T-helper 2 cell treated with Interferon-gamma antibody and Interleukin-4, amounts not matched to agents 5 μg/mL and 100 μg/mL, for 36 hours (primary cell): ENCODE data around the gene RASEF.
"Not testable (repeated sequence)": the region's sequence is repeated elsewhere in the genome, so short reads cannot be mapped to it uniquely, and the experiment has no call there.

Experiments
- DNase-seq: peaks from one replicate; pipeline ENCODE4 v3.0.0; 2021; ENCODE audit warnings: low spot score
- H3K27ac Mint-ChIP-seq: one replicate; pipeline ENCODE4 v1.8.0; 2021; ENCODE audit warnings: mild to moderate bottlenecking, mixed read lengths
- H3K27me3 Mint-ChIP-seq: one replicate; pipeline ENCODE4 v1.8.0; 2021; ENCODE audit warnings: low read depth, mixed read lengths
- H3K36me3 Mint-ChIP-seq: one replicate; pipeline ENCODE4 v1.8.0; 2021; ENCODE audit warnings: low read depth, mixed read lengths
- H3K4me1 Mint-ChIP-seq: one replicate; pipeline ENCODE4 v1.8.0; 2021; ENCODE audit warnings: low read depth, mixed read lengths
- H3K4me3 Mint-ChIP-seq: one replicate; pipeline ENCODE4 v1.8.0; 2022; ENCODE audit warnings: mild to moderate bottlenecking, moderate library complexity, mixed read lengths
- H3K9me3 Mint-ChIP-seq: one replicate; pipeline ENCODE4 v1.8.0; 2021; ENCODE audit warnings: mixed read lengths

Gene RASEF

DNA sequence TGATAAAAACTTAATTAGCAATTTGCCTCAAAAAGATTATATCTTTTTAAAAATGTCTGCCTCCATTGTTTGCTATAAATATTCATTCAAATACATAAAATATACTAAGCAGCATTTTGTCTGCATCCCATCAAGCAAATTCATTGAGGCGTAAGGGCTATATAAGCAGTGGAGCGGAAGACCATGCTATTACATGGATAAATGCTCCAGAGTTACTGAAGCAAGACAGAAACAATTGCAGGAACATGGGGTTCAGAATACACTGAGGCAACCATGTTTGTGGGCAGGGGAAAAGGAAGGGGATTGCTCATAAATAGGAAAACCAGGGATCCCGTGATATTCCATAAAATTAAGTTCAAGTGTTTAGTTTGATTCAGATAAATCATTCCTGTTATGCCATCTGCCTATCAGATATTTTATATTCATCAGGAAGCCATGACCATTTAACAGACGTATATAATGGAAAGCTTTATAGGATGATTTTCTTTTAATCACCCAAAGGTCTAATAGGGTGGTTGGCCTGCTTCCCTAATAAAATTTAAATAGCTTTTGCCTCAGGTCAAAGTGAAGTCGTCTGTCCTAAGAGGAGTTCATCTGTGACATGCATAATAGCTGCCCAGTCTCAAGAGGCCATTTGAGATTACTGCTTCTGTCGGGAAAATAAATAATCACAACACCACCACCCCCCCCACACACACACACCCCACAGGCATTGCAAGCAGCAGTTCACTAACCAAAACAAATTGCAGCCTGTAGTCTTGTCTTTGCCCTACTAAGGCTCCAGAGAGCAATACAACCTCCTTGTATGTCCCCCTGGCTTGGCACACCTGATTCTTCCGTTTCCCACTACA, 105.2 kb downstream of the RASEF start:
- Mint-ChIP-seq H3K9me3 (no peaks in the 10 kb centered on the region), H3K27ac (no peak overlapping the region), H3K4me3 (no peak overlapping the region), H3K27me3 (no peaks in the 10 kb centered on the region), H3K36me3 (no peaks in the 10 kb centered on the region), H3K4me1 (no peaks in the 10 kb centered on the region)
- no peak for DNase-seq

DNA sequence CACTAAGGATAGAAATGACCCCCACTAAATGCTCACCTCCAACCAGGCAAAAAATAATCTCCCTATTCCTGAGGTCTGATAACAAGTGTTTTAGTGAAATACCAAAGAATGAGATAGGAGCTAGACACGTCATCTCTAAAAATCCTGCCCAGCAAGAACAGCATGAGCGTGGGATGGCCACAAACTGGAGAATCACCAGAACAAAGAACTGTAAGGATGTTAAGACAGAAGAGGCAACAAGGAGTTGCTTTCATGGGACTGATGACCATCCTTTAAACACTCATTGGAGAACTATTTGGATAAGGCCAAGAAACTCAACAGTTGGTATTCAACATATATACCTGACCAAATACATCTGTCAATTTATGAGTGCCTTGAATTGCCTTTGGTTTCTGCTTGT, 113.7 kb downstream of the RASEF start:
- Mint-ChIP-seq H3K4me3 (no peak overlapping the region), H3K9me3 (no peaks in the 10 kb centered on the region), H3K36me3 (no peaks in the 10 kb centered on the region), H3K27me3 (no peaks in the 10 kb centered on the region), H3K27ac (no peak overlapping the region), H3K4me1 (no peaks in the 10 kb centered on the region)
- no peak for DNase-seq

DNA sequence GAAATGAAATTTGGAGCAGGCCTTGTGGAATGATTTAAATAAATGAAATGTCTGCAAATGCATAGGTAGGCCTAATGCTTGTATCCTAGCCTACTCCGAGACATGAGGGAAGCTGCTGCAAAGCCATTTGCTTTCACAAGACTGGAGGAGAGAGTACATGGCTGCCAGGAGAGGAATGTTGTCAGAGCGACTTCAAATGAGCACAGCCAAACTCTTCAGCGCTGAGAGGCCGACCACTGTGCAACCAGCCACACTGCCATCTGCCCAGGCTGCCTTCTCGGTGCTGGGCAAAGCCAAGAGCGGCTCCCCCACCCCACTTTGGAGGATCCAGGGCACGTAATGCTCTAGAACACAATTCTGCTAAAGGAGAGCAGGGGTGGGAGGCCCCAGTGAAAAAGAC, 122.6 kb downstream of the RASEF start:
- Mint-ChIP-seq H3K36me3 (no peaks in the 10 kb centered on the region), H3K27ac (no peak overlapping the region), H3K4me1 (no peaks in the 10 kb centered on the region), H3K4me3 (no peak overlapping the region), H3K9me3 (no peaks in the 10 kb centered on the region), H3K27me3 (no peaks in the 10 kb centered on the region)
- DNase-seq = no peak

DNA sequence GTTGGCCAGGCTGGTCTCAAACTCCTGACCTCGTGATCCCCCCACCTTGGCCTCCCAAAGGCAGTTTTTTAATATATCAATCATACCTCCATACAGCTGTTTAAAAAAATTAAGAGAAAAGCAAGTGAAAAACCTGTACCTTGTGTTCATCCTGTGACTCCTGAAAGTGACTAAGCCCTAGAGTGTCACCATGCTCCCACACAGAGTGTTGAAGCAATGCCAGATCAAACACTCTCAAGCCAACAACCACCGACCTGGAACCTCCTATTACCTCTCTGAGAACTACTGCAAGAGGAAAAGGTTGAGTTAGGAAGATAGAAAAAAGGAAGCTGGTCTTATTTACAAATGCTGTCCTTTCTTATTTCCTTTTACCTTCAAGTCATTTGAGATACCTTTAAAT, 123.5 kb downstream of the RASEF start:
- no peak for DNase-seq
- no peaks in the 10 kb centered on the region for H3K9me3 Mint-ChIP-seq
- H3K27ac Mint-ChIP-seq = no peak overlapping the region
- no peaks in the 10 kb centered on the region for H3K27me3 Mint-ChIP-seq
- H3K36me3 Mint-ChIP-seq = no peaks in the 10 kb centered on the region
- H3K4me3 Mint-ChIP-seq = no peak overlapping the region
- no peaks in the 10 kb centered on the region for H3K4me1 Mint-ChIP-seq

DNA sequence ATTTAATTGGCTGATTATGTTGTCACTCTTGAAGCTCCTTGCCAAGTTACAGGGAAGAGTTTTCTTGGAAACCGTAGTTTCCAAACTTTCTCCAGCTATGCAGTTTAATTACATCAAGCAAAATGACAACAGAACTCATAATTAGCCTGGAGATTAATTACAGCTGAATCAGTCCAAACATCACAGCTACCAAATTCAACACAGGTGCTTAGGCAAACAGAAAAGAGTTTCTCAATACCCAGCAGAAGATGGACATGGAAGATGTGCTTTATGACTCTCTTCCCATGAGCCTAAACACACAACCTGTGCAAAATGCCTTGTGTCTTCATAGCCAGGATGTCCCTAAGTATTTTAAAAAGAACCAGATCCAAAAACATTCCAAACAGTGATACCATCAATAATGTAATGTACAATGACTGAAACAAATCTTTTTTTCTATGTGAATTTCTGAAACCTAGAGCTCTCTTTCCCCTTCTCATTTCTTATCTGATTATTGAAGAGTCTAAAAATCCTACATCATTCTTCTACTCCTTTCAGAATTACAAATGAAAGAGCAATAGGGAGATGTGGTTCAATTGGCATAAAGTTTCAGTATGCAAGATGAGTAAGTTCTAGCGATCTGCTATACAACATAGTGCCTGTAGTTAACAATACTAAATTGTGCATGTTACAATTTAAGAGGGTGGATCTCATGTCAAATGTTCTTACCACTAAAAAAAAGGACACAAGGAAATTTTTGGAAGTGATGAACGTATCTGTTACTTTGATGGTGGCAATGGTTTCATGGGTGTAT, 124.3 kb downstream of the RASEF start:
- Mint-ChIP-seq H3K4me3 (no peak overlapping the region), H3K27ac (no peak overlapping the region), H3K9me3 (no peaks in the 10 kb centered on the region), H3K4me1 (no peaks in the 10 kb centered on the region), H3K36me3 (no peaks in the 10 kb centered on the region), H3K27me3 (no peaks in the 10 kb centered on the region)
- DNase-seq = no peak

DNA sequence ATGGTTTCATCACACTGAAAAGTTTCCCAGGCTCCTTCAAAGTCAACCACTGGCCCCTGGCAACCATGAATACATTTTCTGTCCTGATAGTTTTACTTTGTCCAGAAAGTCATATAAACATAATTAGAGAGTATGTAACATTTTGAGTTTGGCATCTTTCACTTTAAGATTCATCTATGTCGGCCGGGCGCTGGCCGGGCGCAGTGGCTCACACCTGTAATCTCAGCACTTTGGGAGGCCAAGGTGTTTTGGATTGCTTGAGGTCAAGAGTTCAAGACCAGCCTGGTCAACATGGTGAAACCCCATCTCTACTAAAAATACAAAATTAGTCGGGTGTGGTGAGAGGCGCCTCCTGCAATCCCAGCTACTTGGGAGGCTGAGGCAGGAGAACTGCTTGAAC, 126.4 kb downstream of the RASEF start:
- not testable (repeated sequence) for H3K4me3 Mint-ChIP-seq, H3K4me1 Mint-ChIP-seq, H3K9me3 Mint-ChIP-seq, H3K36me3 Mint-ChIP-seq, DNase-seq, H3K27ac Mint-ChIP-seq, H3K27me3 Mint-ChIP-seq

DNA sequence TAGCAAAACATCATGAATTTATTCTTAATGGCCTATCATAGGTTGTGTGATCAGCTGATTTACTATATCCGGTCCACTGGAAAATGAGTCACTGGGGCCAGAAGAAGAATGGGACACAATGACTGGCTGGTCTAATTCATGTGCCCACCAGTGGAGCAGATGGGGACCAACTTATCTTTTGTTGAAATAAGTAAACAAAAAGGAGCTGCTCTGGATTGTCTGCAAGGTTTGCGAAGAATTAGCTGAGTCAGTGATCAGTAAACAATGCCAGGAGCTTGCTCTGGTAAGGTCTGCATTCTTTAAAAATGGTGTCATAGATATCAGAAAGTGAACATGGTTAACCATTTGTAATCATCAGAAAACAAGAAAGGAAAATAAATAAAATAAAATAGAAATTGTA, 128.0 kb downstream of the RASEF start:
- Mint-ChIP-seq H3K9me3 (no peaks in the 10 kb centered on the region), H3K27me3 (no peaks in the 10 kb centered on the region), H3K36me3 (no peaks in the 10 kb centered on the region), H3K27ac (no peak overlapping the region), H3K4me1 (no peaks in the 10 kb centered on the region), H3K4me3 (no peak overlapping the region)
- no peak for DNase-seq

DNA sequence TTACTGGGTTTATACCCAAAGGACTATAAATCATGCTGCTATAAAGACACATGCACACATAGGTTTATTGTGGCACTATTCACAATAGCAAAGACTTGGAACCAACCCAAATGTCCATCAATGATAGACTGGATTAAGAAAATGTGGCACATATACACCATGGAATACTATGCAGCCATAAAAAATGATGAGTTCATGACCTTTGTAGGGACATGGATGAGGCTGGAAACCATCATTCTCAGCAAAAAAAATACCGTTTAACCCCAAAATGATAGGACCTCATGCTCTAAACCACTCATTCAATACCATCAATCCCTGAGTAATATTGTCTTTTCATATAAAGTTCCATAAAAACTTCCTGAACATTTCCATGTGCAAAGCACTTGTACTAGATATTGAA, 128.9 kb downstream of the RASEF start:
- not testable (repeated sequence) for H3K27ac Mint-ChIP-seq, H3K36me3 Mint-ChIP-seq, DNase-seq, H3K27me3 Mint-ChIP-seq, H3K4me1 Mint-ChIP-seq, H3K9me3 Mint-ChIP-seq, H3K4me3 Mint-ChIP-seq

DNA sequence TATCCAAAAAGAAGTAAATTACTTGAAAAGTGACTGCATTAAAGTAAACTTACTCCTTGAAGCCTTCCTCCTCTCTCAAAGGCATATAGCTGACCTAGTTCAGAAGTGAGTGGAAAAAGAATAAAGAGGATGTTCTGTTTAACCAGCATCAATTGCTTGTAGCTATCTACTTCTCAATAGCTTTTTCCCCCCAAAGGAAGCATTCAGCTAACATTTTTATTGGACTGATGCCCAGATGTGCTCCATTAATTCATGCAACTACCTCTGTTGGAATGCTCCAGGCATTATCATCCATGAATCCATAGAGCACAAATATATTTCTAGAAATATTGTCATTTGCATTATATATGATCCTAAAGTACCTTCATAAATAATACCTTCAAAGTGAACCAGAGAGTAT, 132.8 kb downstream of the RASEF start:
- Mint-ChIP-seq H3K36me3 (no peaks in the 10 kb centered on the region), H3K27me3 (no peaks in the 10 kb centered on the region), H3K4me1 (no peaks in the 10 kb centered on the region), H3K4me3 (no peak overlapping the region), H3K27ac (no peak overlapping the region), H3K9me3 (no peaks in the 10 kb centered on the region)
- DNase-seq = no peak
